ENCODE measurements around the gene HLA-F.

Gene HLA-F

DNA sequence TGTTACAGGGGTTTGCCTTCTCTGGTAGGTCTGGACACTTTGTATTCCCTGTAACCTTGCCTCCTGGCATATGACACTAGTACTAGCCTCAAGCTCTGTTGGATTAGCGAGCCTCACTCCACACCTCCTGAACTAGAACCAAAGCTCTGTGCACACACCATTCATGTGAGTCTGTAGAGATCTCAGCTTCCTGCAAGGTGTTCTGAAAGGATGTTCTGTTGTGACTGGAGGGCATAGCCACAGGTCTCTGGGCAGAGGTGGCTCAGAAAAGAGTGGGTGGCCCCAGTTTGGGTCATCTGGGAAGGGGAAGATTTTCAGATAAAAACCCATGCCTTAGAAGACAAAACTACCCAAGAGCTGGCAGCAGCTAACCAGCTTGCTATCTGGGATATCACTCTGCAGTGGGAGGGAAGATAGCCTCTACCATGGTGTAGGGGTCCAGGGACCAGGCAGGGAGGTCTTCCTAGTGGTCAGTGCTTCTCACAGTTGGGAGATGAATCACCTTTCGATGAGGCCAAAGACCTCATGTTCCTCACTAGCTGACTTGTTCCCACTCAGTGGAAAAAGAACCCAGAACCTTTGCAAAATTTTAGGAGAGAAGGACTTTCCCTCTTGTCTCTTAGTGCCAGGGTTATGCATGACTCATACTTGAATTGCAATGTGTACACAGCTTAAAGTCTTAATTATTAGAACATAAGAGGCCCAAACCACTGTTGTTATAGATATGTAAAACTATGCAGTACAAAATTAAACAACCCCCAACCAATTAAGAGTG lies 41.4 kb downstream of the HLA-F start:
- no peak for DNase-seq

- no peak for DNase-seq
Observed at GRCh38 chr6:29769336-29769735, 46.1 kb downstream of the HLA-F start.

GRCh38 chr6:29770306-29770705 lies 47.1 kb downstream of the HLA-F start:
- no peak for DNase-seq

GRCh38 chr6:29776684-29777083 lies 53.5 kb downstream of the HLA-F start:
- no peak for DNase-seq
